ENCODE results near the gene SELENOV.

Gene SELENOV

GRCh38 chr19:39540333-39540673, 25.4 kb downstream of the SELENOV start:
- Histone ChIP-seq H3K36me3 (ENCODE audit: insufficient read depth, low read length) (no peaks in the 10 kb centered on the region), H3K4me1 (ENCODE audit: insufficient read depth, low read length) (peaks cover 22% of the 10 kb centered on the region), H3K79me2 (ENCODE audit: insufficient read depth, low read length) (peaks cover 25% of the 10 kb centered on the region), H4K20me1 (ENCODE audit: insufficient read depth, low read length) (no peaks in the 10 kb centered on the region), H3K9ac (ENCODE audit: low read depth, low read length) (peak overlapping the region; percentile 84), H3K4me3 (ENCODE audit: low read depth in 1 of 2, low read length in 2 of 2) (peak overlapping the region in 1 of 2 experiments; percentile 79; a peak in 2 of 4 replicates), H3K4me2 (ENCODE audit: insufficient read depth, low read length) (peak overlapping the region; percentile 63), H2AFZ (ENCODE audit: low read depth, low read length) (peak overlapping the region; percentile 85), H3K27ac (ENCODE audit: low read length) (no peak overlapping the region), H3K9me3 (ENCODE audit: insufficient read depth, low read length, severe bottlenecking) (no peaks in the 10 kb centered on the region), H3K27me3 (ENCODE audit: insufficient read depth, low read length, poor library complexity) (no peaks in the 10 kb centered on the region)
- no peak for DNase-seq
- ATAC-seq (ENCODE audit: insufficient read depth, low read depth) = no peak
- TF ChIP-seq EZH2 (IDR thresholded peaks at IDR 0.05; ENCODE audit: borderline replicate concordance, low read depth, low read length, severe bottlenecking) (no peak), CTCF (IDR thresholded peaks at IDR 0.05; ENCODE audit: borderline replicate concordance, extremely low read depth, low read length, poor library complexity, severe bottlenecking) (no peak)

- no peak for DNase-seq
Observed at GRCh38 chr19:39542206-39542605, 27.3 kb downstream of the SELENOV start.

GRCh38 chr19:39543477-39543857, 28.5 kb downstream of the SELENOV start:
- H3K9me3 ChIP-seq (ENCODE audit: insufficient read depth, low read length, severe bottlenecking) = no peaks in the 10 kb centered on the region
- peaks cover 15% of the 10 kb centered on the region for H3K79me2 ChIP-seq (ENCODE audit: insufficient read depth, low read length)
- no peak overlapping the region for H3K27ac ChIP-seq (ENCODE audit: low read length)
- DNase-seq (no peak), ATAC-seq (ENCODE audit: insufficient read depth, low read depth) (no peak)
- H3K36me3 ChIP-seq (ENCODE audit: insufficient read depth, low read length) = no peaks in the 10 kb centered on the region
- TF ChIP-seq CTCF (IDR thresholded peaks at IDR 0.05; ENCODE audit: borderline replicate concordance, extremely low read depth, low read length, poor library complexity, severe bottlenecking) (no peak), EZH2 (IDR thresholded peaks at IDR 0.05; ENCODE audit: borderline replicate concordance, low read depth, low read length, severe bottlenecking) (no peak)
- H3K4me2 ChIP-seq (ENCODE audit: insufficient read depth, low read length) = no peak overlapping the region
- no peak overlapping the region for H2AFZ ChIP-seq (ENCODE audit: low read depth, low read length)
- peaks cover 5% of the 10 kb centered on the region for H3K27me3 ChIP-seq (ENCODE audit: insufficient read depth, low read length, poor library complexity)
- no peaks in the 10 kb centered on the region for H4K20me1 ChIP-seq (ENCODE audit: insufficient read depth, low read length)
- H3K9ac ChIP-seq (ENCODE audit: low read depth, low read length) = no peak overlapping the region
- no peak overlapping the region for H3K4me3 ChIP-seq (ENCODE audit: low read depth in 1 of 2, low read length in 2 of 2)
- H3K4me1 ChIP-seq (ENCODE audit: insufficient read depth, low read length) = peaks cover 13% of the 10 kb centered on the region

More at GRCh38 chr19:39542206-39542605, 27.3 kb downstream of the SELENOV start:
- H3K27ac ChIP-seq (ENCODE audit: low read length) = no peak overlapping the region
- H2AFZ ChIP-seq (ENCODE audit: low read depth, low read length) = no peak overlapping the region
- no peak overlapping the region for H3K9ac ChIP-seq (ENCODE audit: low read depth, low read length)
- no peak overlapping the region for H3K4me3 ChIP-seq (ENCODE audit: low read depth in 1 of 2, low read length in 2 of 2)
- no peak for TF ChIP-seq CTCF (IDR thresholded peaks at IDR 0.05; ENCODE audit: borderline replicate concordance, extremely low read depth, low read length, poor library complexity, severe bottlenecking)
- no peak for TF ChIP-seq EZH2 (IDR thresholded peaks at IDR 0.05; ENCODE audit: borderline replicate concordance, low read depth, low read length, severe bottlenecking)
- no peak for ATAC-seq (ENCODE audit: insufficient read depth, low read depth)
- no peak overlapping the region for H3K4me2 ChIP-seq (ENCODE audit: insufficient read depth, low read length)
- H3K79me2 ChIP-seq (ENCODE audit: insufficient read depth, low read length) = peaks cover 25% of the 10 kb centered on the region
- H3K36me3 ChIP-seq (ENCODE audit: insufficient read depth, low read length) = no peaks in the 10 kb centered on the region
- H3K27me3 ChIP-seq (ENCODE audit: insufficient read depth, low read length, poor library complexity) = peaks cover 5% of the 10 kb centered on the region
- H4K20me1 ChIP-seq (ENCODE audit: insufficient read depth, low read length) = no peaks in the 10 kb centered on the region
- H3K4me1 ChIP-seq (ENCODE audit: insufficient read depth, low read length) = peaks cover 22% of the 10 kb centered on the region
- no peaks in the 10 kb centered on the region for H3K9me3 ChIP-seq (ENCODE audit: insufficient read depth, low read length, severe bottlenecking)
